HepG2 (cell line): ENCODE measurements around the gene TBX10. TPM values are rescaled to one million over a fixed set of nuclear protein-coding genes. Genes with fewer than 3 reads are reported as not detected.

ENCODE experiments used
- CBX1 ChIP-seq: IDR thresholded peaks from one replicate; pipeline ENCODE4 v1.6.1; 2016; ENCODE audit warnings: antibody characterized with exemption, low read depth
- CEBPG ChIP-seq: IDR thresholded peaks from 2 replicates; pipeline ENCODE4 v1.6.1; 2016
- ESRRA ChIP-seq: sonication (generic); formaldehyde crosslinking; IDR thresholded peaks from 2 replicates; pipeline ENCODE4 v1.5.1; 2020; ENCODE audit warnings: mild to moderate bottlenecking, low read depth, missing genetic modification reagents
- GATA4 ChIP-seq: sonication (generic); IDR thresholded peaks from 2 replicates; pipeline ENCODE4 v1.6.1; 2016; ENCODE audit warnings: antibody characterized with exemption, low read depth, borderline replicate concordance
- GTF2F1 ChIP-seq: fragments of 150-350 bp; IDR thresholded peaks from 2 replicates; pipeline ENCODE4 v1.6.1; 2014; ENCODE audit warnings: low read length
- HDAC6 ChIP-seq: fragments of 200-600 bp; sonication (generic); IDR thresholded peaks from 2 replicates; pipeline ENCODE4 v1.7.0; 2017; ENCODE audit warnings: mild to moderate bottlenecking, antibody characterized with exemption, low read length, low read depth
- HINFP ChIP-seq: sonication (generic); formaldehyde crosslinking; IDR thresholded peaks from 2 replicates; pipeline ENCODE4 v1.4.0; 2020; ENCODE audit warnings: low read depth, mild to moderate bottlenecking, missing genetic modification reagents
- NBN ChIP-seq: fragments of 450-650 bp; conservative IDR thresholded peaks from 2 replicates; pipeline ENCODE4 v1.6.1; 2017
- NFKB2 ChIP-seq: sonication (generic); formaldehyde crosslinking; IDR thresholded peaks from 2 replicates; pipeline ENCODE4 v1.4.0; 2020; ENCODE audit warnings: missing genetic modification reagents, borderline replicate concordance
- NFKBIZ ChIP-seq: IDR thresholded peaks from 2 replicates; pipeline ENCODE4 v1.6.1; 2018; ENCODE audit warnings: missing genetic modification reagents, missing compliant biosample characterization
- PAF1 ChIP-seq: IDR thresholded peaks from 2 replicates; pipeline ENCODE4 v1.6.1; 2016; ENCODE audit warnings: missing genetic modification reagents, missing compliant biosample characterization
- PHF5A ChIP-seq: IDR thresholded peaks from one replicate; pipeline ENCODE4 v1.6.1; 2018; ENCODE audit warnings: low read depth, missing genetic modification reagents; ENCODE audit not compliant: unreplicated experiment
- RFX3 ChIP-seq: IDR thresholded peaks from 2 replicates; pipeline ENCODE4 v1.6.1; 2016; ENCODE audit warnings: missing biosample characterization, missing genetic modification reagents
- SAP130 ChIP-seq: IDR thresholded peaks from 2 replicates; pipeline ENCODE4 v1.6.1; 2016; ENCODE audit warnings: low read depth
- TEAD2 ChIP-seq: sonication (generic); formaldehyde crosslinking; IDR thresholded peaks from 2 replicates; pipeline ENCODE4 v1.9.0; 2021; ENCODE audit warnings: missing genetic modification reagents
- THAP11 ChIP-seq: IDR thresholded peaks from 2 replicates; pipeline ENCODE4 v1.6.1; 2016; ENCODE audit warnings: missing biosample characterization, missing genetic modification reagents
- ZBTB37 ChIP-seq: sonication (generic); formaldehyde crosslinking; IDR thresholded peaks from 2 replicates; pipeline ENCODE4 v1.4.0; 2020; ENCODE audit warnings: mild to moderate bottlenecking, missing genetic modification reagents
- ZBTB39 ChIP-seq: sonication (generic); formaldehyde crosslinking; IDR thresholded peaks from 2 replicates; pipeline ENCODE4 v1.5.0; 2020; ENCODE audit warnings: missing genetic modification reagents
- ZBTB42 ChIP-seq: sonication (generic); formaldehyde crosslinking; IDR thresholded peaks from 2 replicates; pipeline ENCODE4 v1.5.0; 2020; ENCODE audit warnings: mild to moderate bottlenecking, missing genetic modification reagents
- ZKSCAN5 ChIP-seq: sonication (generic); formaldehyde crosslinking; IDR thresholded peaks from 2 replicates; pipeline ENCODE4 v1.5.1; 2020; ENCODE audit warnings: mild to moderate bottlenecking, missing genetic modification reagents
- ZNF512B ChIP-seq: sonication (generic); formaldehyde crosslinking; IDR thresholded peaks from 2 replicates; pipeline ENCODE4 v1.5.1; 2020; ENCODE audit warnings: missing genetic modification reagents, mild to moderate bottlenecking, borderline replicate concordance
- ZNF615 ChIP-seq: sonication (generic); formaldehyde crosslinking; IDR thresholded peaks from 2 replicates; pipeline ENCODE4 v1.5.0; 2020; ENCODE audit warnings: mild to moderate bottlenecking, missing genetic modification reagents, borderline replicate concordance
- ZSCAN25 ChIP-seq: sonication (generic); formaldehyde crosslinking; IDR thresholded peaks from 2 replicates; pipeline ENCODE4 v1.8.0; 2022; ENCODE audit warnings: mild to moderate bottlenecking, missing genetic modification reagents
- polyA plus RNA-seq, 8 experiments: library from polyadenylated mRNA; depleted of rRNA in 3 of 8; stranded (reverse) in 7 of 8; unstranded in 1 of 8; fragments of >200 nt; fragmentation: Illumina TruSeq in 4 of 8; extraction: Trizol in 4 of 8; gene quantifications; 2 replicates each; pipeline versions ENCODE4 v1.2.1 to v1.2.3, GENCODE V29; 2011 to 2016; ENCODE audit warnings: low read depth in 4 of 8, missing spikeins in 1 of 8, mixed read lengths in 1 of 8; ENCODE audit not compliant: insufficient read depth in 1 of 8
- total RNA-seq, 5 experiments: library from RNA; depleted of rRNA; stranded (reverse); fragments of >200 nt; fragmentation: Illumina TruSeq; extraction: Trizol; gene quantifications; 2 replicates each; pipeline ENCODE4 v1.2.3, GENCODE V29; 2016; ENCODE audit warnings: low read depth in 1 of 5

The TBX10 gene
- total and polyA plus RNA-seq, 2 of the 13 experiments (the other 11 are each of a cell fraction or from before 2014, with no cell fraction given), result 0.27 to 1.7 TPM

GRCh38 chr11:67629386-67630227, 10.0 kb downstream of the TBX10 start, which contains the start of gene NUDT8 (continued):
- TF ChIP-seq ZNF512B, result no peak
- TF ChIP-seq ZBTB37 (CRISPR knock-in tag), result no peak
- TF ChIP-seq GTF2F1, result no peak
- TF ChIP-seq TEAD2, result no peak
- TF ChIP-seq RFX3 (CRISPR knock-in tag), result no peak
- no peak for TF ChIP-seq ZSCAN25
- TF ChIP-seq SAP130 (CRISPR knock-in tag), result peak; percentile 61
- no peak for TF ChIP-seq NBN
- TF ChIP-seq ZBTB42, result no peak
- 0 out of 2 replicates have a peak, but pooled peaks have one; percentile 43 for TF ChIP-seq ESRRA (CRISPR knock-in tag)
- TF ChIP-seq THAP11 (CRISPR knock-in tag), result 0 out of 2 replicates have a peak, but pooled peaks have one; percentile 21
- no peak for TF ChIP-seq ZKSCAN5
- no peak for TF ChIP-seq HDAC6
- TF ChIP-seq NFKBIZ, result no peak; the same call in 1 of the 2 replicates
- no peak; the same call in 1 of the 2 replicates for TF ChIP-seq NFKB2 (CRISPR knock-in tag)
- TF ChIP-seq ZNF615 (CRISPR knock-in tag), result no peak
- TF ChIP-seq ZBTB39, result no peak
- 0 out of 2 replicates have a peak, but pooled peaks have one; percentile 13 for TF ChIP-seq CEBPG
- TF ChIP-seq PAF1 (CRISPR knock-in tag), result no peak
- TF ChIP-seq PHF5A (CRISPR knock-in tag), result no peak
- peak; percentile 77 for TF ChIP-seq CBX1
- TF ChIP-seq GATA4, result no peak
- TF ChIP-seq HINFP (CRISPR knock-in tag), result 0 out of 2 replicates have a peak, but pooled peaks have one; percentile 77
